ENCODE results near the gene OR1M1. TPM values are rescaled to one million over a fixed set of nuclear protein-coding genes. Genes with fewer than 3 reads are reported as not detected.

The OR1M1 gene
- total and polyA plus RNA-seq, 9 of the 15 experiments (the other 6 are each of a cell fraction or from before 2014, with no cell fraction given) = not detected

DNA sequence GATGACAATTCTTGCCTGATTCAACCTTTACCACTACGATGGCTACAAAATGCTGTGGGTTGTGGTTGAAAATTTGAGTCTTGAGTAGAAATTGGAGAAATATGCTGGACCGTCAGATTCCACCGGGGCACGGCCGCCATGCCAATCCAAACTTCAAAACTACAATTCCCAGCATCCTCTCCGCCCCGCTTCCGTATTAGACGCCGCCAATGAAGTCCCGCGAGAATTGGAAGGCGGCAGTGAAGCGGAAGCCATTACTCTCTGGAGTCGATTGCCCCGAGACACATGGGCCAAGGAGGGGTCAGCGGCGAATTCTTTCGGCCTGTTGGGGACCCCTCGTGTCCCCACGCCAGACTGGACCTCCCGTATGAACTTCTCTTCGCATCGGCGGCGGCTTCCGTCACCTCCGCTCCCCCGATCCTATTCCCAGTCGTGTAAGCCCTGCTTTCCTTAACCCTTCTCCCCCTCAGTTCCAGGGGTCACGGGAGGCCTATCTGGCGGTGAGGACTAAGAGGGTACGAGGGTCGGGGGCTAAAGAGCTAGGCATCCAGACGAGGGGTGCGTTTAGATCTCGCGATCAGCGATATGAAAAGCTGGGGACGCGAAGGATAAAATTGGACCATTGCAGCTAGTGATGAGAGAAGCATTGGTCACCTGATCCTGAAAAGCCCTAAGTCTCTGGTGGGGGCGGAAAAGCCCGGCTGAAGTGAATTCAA is 53.5 kb downstream of the OR1M1 start, which contains the start of gene ZNF317 (continued):
- TF ChIP-seq MXD1 (CRISPR knock-in tag; IDR thresholded peaks at IDR 0.05; ENCODE audit: borderline replicate concordance, poor library complexity, severe bottlenecking) (no peak), TAL1 (IDR thresholded peaks at IDR 0.05) (no peak), TAF1 (IDR thresholded peaks at IDR 0.05; ENCODE audit: control insufficient read depth, extremely low read depth, insufficient read depth, low read length, severe bottlenecking) (peak; percentile 78), ZNF740 (CRISPR knock-in tag; IDR thresholded peaks at IDR 0.05) (no peak), ZNF740 (tag; IDR thresholded peaks at IDR 0.05) (no peak), CBFA2T2 (conservative IDR thresholded peaks at IDR 0.05) (0 out of 2 replicates have a peak, but pooled peaks have one; percentile 10), NFIC (IDR thresholded peaks at IDR 0.05) (peak; percentile 15; the same call in 1 of the 2 replicates), ETV5 (CRISPR knock-in tag; IDR thresholded peaks at IDR 0.05; ENCODE audit: low read depth) (peak; percentile 69), ZNF140 (CRISPR knock-in tag; IDR thresholded peaks at IDR 0.05) (no peak), POU5F1 (IDR thresholded peaks at IDR 0.05; ENCODE audit: borderline replicate concordance, low read depth, low read length, partially characterized antibody) (no peak), NFIX (CRISPR knock-in tag; IDR thresholded peaks at IDR 0.05; ENCODE audit: low read depth) (no peak), HDAC1 (IDR thresholded peaks at IDR 0.05) (peak in 1 of 2 experiments; percentile 90; a peak in 2 of 4 replicates)
- TF ChIP-seq, protein P1, sequence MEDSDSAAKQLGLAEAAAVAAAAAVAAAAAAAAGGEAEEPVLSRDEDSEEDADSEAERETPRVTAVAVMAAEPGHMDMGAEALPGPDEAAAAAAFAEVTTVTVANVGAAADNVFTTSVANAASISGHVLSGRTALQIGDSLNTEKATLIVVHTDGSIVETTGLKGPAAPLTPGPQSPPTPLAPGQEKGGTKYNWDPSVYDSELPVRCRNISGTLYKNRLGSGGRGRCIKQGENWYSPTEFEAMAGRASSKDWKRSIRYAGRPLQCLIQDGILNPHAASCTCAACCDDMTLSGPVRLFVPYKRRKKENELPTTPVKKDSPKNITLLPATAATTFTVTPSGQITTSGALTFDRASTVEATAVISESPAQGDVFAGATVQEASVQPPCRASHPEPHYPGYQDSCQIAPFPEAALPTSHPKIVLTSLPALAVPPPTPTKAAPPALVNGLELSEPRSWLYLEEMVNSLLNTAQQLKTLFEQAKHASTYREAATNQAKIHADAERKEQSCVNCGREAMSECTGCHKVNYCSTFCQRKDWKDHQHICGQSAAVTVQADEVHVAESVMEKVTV (CRISPR knock-in tag; IDR thresholded peaks at IDR 0.05) = no peak
- TF ChIP-seq, protein P2, sequence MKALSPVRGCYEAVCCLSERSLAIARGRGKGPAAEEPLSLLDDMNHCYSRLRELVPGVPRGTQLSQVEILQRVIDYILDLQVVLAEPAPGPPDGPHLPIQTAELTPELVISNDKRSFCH (CRISPR knock-in tag; IDR thresholded peaks at IDR 0.05) = no peak
- TF ChIP-seq, protein P2 (tag; IDR thresholded peaks at IDR 0.05) = no peak
- TF ChIP-seq, protein P3, sequence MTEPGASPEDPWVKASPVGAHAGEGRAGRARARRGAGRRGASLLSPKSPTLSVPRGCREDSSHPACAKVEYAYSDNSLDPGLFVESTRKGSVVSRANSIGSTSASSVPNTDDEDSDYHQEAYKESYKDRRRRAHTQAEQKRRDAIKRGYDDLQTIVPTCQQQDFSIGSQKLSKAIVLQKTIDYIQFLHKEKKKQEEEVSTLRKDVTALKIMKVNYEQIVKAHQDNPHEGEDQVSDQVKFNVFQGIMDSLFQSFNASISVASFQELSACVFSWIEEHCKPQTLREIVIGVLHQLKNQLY (CRISPR knock-in tag; conservative IDR thresholded peaks at IDR 0.05) = no peak
- TF ChIP-seq, protein P4, sequence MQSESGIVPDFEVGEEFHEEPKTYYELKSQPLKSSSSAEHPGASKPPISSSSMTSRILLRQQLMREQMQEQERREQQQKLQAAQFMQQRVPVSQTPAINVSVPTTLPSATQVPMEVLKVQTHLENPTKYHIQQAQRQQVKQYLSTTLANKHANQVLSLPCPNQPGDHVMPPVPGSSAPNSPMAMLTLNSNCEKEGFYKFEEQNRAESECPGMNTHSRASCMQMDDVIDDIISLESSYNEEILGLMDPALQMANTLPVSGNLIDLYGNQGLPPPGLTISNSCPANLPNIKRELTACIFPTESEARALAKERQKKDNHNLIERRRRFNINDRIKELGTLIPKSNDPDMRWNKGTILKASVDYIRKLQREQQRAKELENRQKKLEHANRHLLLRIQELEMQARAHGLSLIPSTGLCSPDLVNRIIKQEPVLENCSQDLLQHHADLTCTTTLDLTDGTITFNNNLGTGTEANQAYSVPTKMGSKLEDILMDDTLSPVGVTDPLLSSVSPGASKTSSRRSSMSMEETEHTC (IDR thresholded peaks at IDR 0.05) = 0 out of 2 replicates have a peak, but pooled peaks have one; percentile 13
- TF ChIP-seq, protein P5, sequence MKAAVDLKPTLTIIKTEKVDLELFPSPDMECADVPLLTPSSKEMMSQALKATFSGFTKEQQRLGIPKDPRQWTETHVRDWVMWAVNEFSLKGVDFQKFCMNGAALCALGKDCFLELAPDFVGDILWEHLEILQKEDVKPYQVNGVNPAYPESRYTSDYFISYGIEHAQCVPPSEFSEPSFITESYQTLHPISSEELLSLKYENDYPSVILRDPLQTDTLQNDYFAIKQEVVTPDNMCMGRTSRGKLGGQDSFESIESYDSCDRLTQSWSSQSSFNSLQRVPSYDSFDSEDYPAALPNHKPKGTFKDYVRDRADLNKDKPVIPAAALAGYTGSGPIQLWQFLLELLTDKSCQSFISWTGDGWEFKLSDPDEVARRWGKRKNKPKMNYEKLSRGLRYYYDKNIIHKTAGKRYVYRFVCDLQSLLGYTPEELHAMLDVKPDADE (conservative IDR thresholded peaks at IDR 0.05; ENCODE audit: control insufficient read depth, low read depth, low read length) = peak; percentile 88
- TF ChIP-seq, protein P6, sequence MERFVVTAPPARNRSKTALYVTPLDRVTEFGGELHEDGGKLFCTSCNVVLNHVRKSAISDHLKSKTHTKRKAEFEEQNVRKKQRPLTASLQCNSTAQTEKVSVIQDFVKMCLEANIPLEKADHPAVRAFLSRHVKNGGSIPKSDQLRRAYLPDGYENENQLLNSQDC (CRISPR knock-in tag; IDR thresholded peaks at IDR 0.05) = no peak

All from K562 (cell line).